ENCODE measurements around the gene GAL. TPM values are rescaled to one million over a fixed set of nuclear protein-coding genes. Genes with fewer than 3 reads are reported as not detected.

Gene GAL
- total RNA-seq, 1 experiment from 2014 or later: 72.6 TPM

- intact Hi-C loops (cut with micrococcal nuclease; ENCODE audit: unreplicated experiment): no loop called here
- H3K36me3 Mint-ChIP-seq (ENCODE audit: insufficient read depth, unreplicated experiment): no peaks in the 10 kb centered on the region
- no peak overlapping the region for H3K4me3 Mint-ChIP-seq (ENCODE audit: unreplicated experiment)
- no peaks in the 10 kb centered on the region for H3K4me1 ChIP-seq
- peaks cover 7% of the 10 kb centered on the region; the same call in 1 of the 2 replicates for H3K9me3 ChIP-seq
- 0 out of 2 replicates have a peak, but pooled peaks cover 1% of the 10 kb centered on the region for H3K27me3 ChIP-seq (replicated peaks; ENCODE audit: control insufficient read depth, insufficient read depth, low read length)
- no peaks in the 10 kb centered on the region for H3K36me3 ChIP-seq (ENCODE audit: control insufficient read depth, insufficient read depth, low read length)
- H3K4me3 ChIP-seq (ENCODE audit: low read depth, low read length): no peak overlapping the region
- no peaks in the 10 kb centered on the region for H3K4me1 Mint-ChIP-seq (ENCODE audit: low read depth, unreplicated experiment)
- BruUV-seq (replicated peaks): no TSS peak
- peaks cover 14% of the 10 kb centered on the region for H3K9me3 Mint-ChIP-seq (ENCODE audit: unreplicated experiment)
- peaks cover 29% of the 10 kb centered on the region for H3K27me3 Mint-ChIP-seq (ENCODE audit: insufficient read depth, unreplicated experiment)
- no peak for DNase-seq
- TF ChIP-seq CTCF (IDR thresholded peaks at IDR 0.05; ENCODE audit: insufficient read depth in 1 of 2, low read depth in 1 of 2, low read length in 1 of 2, severe bottlenecking in 1 of 2, unreplicated experiment in 1 of 2): no peak
- POLR2A ChIA-PET: no interaction called here
- CTCF ChIA-PET: no interaction called here
- H3K27ac Mint-ChIP-seq (ENCODE audit: unreplicated experiment): no peak overlapping the region
These were observed 39.9 kb downstream of the GAL start for GRCh38 chr11:68724293-68724692.

- intact Hi-C loops (cut with micrococcal nuclease; ENCODE audit: unreplicated experiment): loop anchor here (2.0 kb wide), 1 partner anchor 95 kb away; no protein-coding TSS in a partner anchor
- no TSS peak for BruUV-seq (replicated peaks)
- Mint-ChIP-seq H3K4me1 (ENCODE audit: low read depth, unreplicated experiment) (no peaks in the 10 kb centered on the region), H3K27ac (ENCODE audit: unreplicated experiment) (no peak overlapping the region), H3K27me3 (ENCODE audit: insufficient read depth, unreplicated experiment) (peaks cover 21% of the 10 kb centered on the region), H3K9me3 (ENCODE audit: unreplicated experiment) (no peaks in the 10 kb centered on the region), H3K36me3 (ENCODE audit: insufficient read depth, unreplicated experiment) (no peaks in the 10 kb centered on the region), H3K4me3 (ENCODE audit: unreplicated experiment) (no peak overlapping the region)
- Histone ChIP-seq H3K4me1 (no peaks in the 10 kb centered on the region), H3K9me3 (no peaks in the 10 kb centered on the region), H3K4me3 (ENCODE audit: low read depth, low read length) (no peak overlapping the region), H3K36me3 (ENCODE audit: control insufficient read depth, insufficient read depth, low read length) (no peaks in the 10 kb centered on the region), H3K27me3 (replicated peaks; ENCODE audit: control insufficient read depth, insufficient read depth, low read length) (0 out of 2 replicates have a peak, but pooled peaks cover 1% of the 10 kb centered on the region)
- CTCF ChIA-PET: no interaction called here
- POLR2A ChIA-PET: no interaction called here
- DNase-seq: peak in 1 of 2 experiments; percentile 24
- peak in 1 of 2 experiments; percentile 17 for TF ChIP-seq CTCF (IDR thresholded peaks at IDR 0.05; ENCODE audit: insufficient read depth in 1 of 2, low read depth in 1 of 2, low read length in 1 of 2, severe bottlenecking in 1 of 2, unreplicated experiment in 1 of 2)
These were observed 43.4 kb downstream of the GAL start for GRCh38 chr11:68727783-68728182.

- DNase-seq: no peak
- Histone ChIP-seq H3K36me3 (ENCODE audit: control insufficient read depth, insufficient read depth, low read length) (no peaks in the 10 kb centered on the region), H3K9me3 (no peaks in the 10 kb centered on the region), H3K27me3 (replicated peaks; ENCODE audit: control insufficient read depth, insufficient read depth, low read length) (0 out of 2 replicates have a peak, but pooled peaks cover 1% of the 10 kb centered on the region), H3K4me3 (ENCODE audit: low read depth, low read length) (no peak overlapping the region), H3K4me1 (no peaks in the 10 kb centered on the region)
- no TSS peak for BruUV-seq (replicated peaks)
- no peaks in the 10 kb centered on the region for H3K4me1 Mint-ChIP-seq (ENCODE audit: low read depth, unreplicated experiment)
- CTCF ChIA-PET: no interaction called here
- H3K27ac Mint-ChIP-seq (ENCODE audit: unreplicated experiment): no peak overlapping the region
- H3K36me3 Mint-ChIP-seq (ENCODE audit: insufficient read depth, unreplicated experiment): no peaks in the 10 kb centered on the region
- no peak overlapping the region for H3K4me3 Mint-ChIP-seq (ENCODE audit: unreplicated experiment)
- intact Hi-C loops (cut with micrococcal nuclease; ENCODE audit: unreplicated experiment): no loop called here
- POLR2A ChIA-PET: no interaction called here
- no peaks in the 10 kb centered on the region for H3K9me3 Mint-ChIP-seq (ENCODE audit: unreplicated experiment)
- no peak for TF ChIP-seq CTCF (IDR thresholded peaks at IDR 0.05; ENCODE audit: insufficient read depth in 1 of 2, low read depth in 1 of 2, low read length in 1 of 2, severe bottlenecking in 1 of 2, unreplicated experiment in 1 of 2)
- peaks cover 6% of the 10 kb centered on the region for H3K27me3 Mint-ChIP-seq (ENCODE audit: insufficient read depth, unreplicated experiment)
These were observed 49.8 kb downstream of the GAL start for GRCh38 chr11:68734111-68734510.
